Chondrocyte (in vitro differentiated cells): ENCODE results near the gene SRRM2. TPM values are rescaled to one million over a fixed set of nuclear protein-coding genes. Genes with fewer than 3 reads are reported as not detected.

Experiments used
- DNase-seq: peaks from one replicate; pipeline ENCODE4 v3.0.0; 2021; ENCODE audit warnings: mixed read lengths, low spot score
- H3K27ac Mint-ChIP-seq: one replicate; pipeline ENCODE4 v1.8.0; 2021; ENCODE audit warnings: mild to moderate bottlenecking, moderate library complexity, mixed read lengths; ENCODE audit not compliant: unreplicated experiment
- H3K27me3 Mint-ChIP-seq: 2 replicates; pipeline ENCODE4 v1.8.0; 2021; ENCODE audit warnings: low read depth, mixed read lengths
- H3K36me3 Mint-ChIP-seq: 2 replicates; pipeline ENCODE4 v1.8.0; 2021; ENCODE audit warnings: low read depth, mixed read lengths
- H3K4me1 Mint-ChIP-seq: 2 replicates; pipeline ENCODE4 v1.8.0; 2021; ENCODE audit warnings: low read depth, mild to moderate bottlenecking, mixed read lengths
- H3K4me3 Mint-ChIP-seq: one replicate; pipeline ENCODE4 v1.8.0; 2021; ENCODE audit warnings: mild to moderate bottlenecking, moderate library complexity, mixed read lengths; ENCODE audit not compliant: unreplicated experiment
- H3K9me3 Mint-ChIP-seq: 2 replicates; pipeline ENCODE4 v1.8.0; 2021; ENCODE audit warnings: low read depth, mixed read lengths
- CTCF ChIP-seq: fragments of 200-600 bp; sonication (generic); IDR thresholded peaks from 2 replicates; pipeline ENCODE4 v1.5.0; 2021; ENCODE audit warnings: antibody characterized with exemption, mild to moderate bottlenecking, moderate library complexity
- total RNA-seq: library from RNA; stranded (reverse); gene quantifications from 3 replicates; pipeline ENCODE4 v1.2.1, GENCODE V29; 2021

Gene SRRM2
- total RNA-seq, 1 donor from 2014 or later: 363 TPM

- Mint-ChIP-seq H3K27me3 (peaks cover 46% of the 10 kb centered on the region), H3K9me3 (peaks cover 18% of the 10 kb centered on the region), H3K4me3 (no peak overlapping the region), H3K36me3 (peaks cover 2% of the 10 kb centered on the region), H3K4me1 (no peaks in the 10 kb centered on the region), H3K27ac (no peak overlapping the region)
- no peak for TF ChIP-seq CTCF
- DNase-seq: no peak
Observed at GRCh38 chr16:2809149-2809760, 56.8 kb downstream of the SRRM2 start.

GRCh38 chr16:2810651-2811050, 58.2 kb downstream of the SRRM2 start:
- Mint-ChIP-seq H3K9me3 (peaks cover 12% of the 10 kb centered on the region), H3K27me3 (peaks cover 51% of the 10 kb centered on the region), H3K27ac (no peak overlapping the region), H3K4me1 (no peaks in the 10 kb centered on the region), H3K36me3 (peaks cover 2% of the 10 kb centered on the region), H3K4me3 (no peak overlapping the region)
- peak; percentile 38 for DNase-seq
- no peak for TF ChIP-seq CTCF

- no peak for TF ChIP-seq CTCF
- Mint-ChIP-seq H3K4me1 (no peaks in the 10 kb centered on the region), H3K27me3 (peaks cover 46% of the 10 kb centered on the region), H3K36me3 (peaks cover 2% of the 10 kb centered on the region), H3K27ac (no peak overlapping the region), H3K9me3 (peaks cover 12% of the 10 kb centered on the region), H3K4me3 (no peak overlapping the region)
- peak; percentile 54 for DNase-seq
Observed at GRCh38 chr16:2811703-2812471, 59.4 kb downstream of the SRRM2 start.

GRCh38 chr16:2813771-2814221, 61.4 kb downstream of the SRRM2 start:
- Mint-ChIP-seq H3K27me3 (peaks cover 38% of the 10 kb centered on the region), H3K9me3 (peaks cover 9% of the 10 kb centered on the region), H3K4me1 (no peaks in the 10 kb centered on the region), H3K4me3 (no peak overlapping the region), H3K27ac (no peak overlapping the region), H3K36me3 (peaks cover 1% of the 10 kb centered on the region)
- TF ChIP-seq CTCF: no peak
- DNase-seq: peak; percentile 62

- Mint-ChIP-seq H3K9me3 (no peaks in the 10 kb centered on the region), H3K27ac (no peak overlapping the region), H3K4me3 (no peak overlapping the region), H3K27me3 (peaks cover 33% of the 10 kb centered on the region), H3K4me1 (no peaks in the 10 kb centered on the region), H3K36me3 (no peaks in the 10 kb centered on the region)
- no peak for TF ChIP-seq CTCF
- peak; percentile 79 for DNase-seq
Observed at GRCh38 chr16:2814551-2815298, 62.3 kb downstream of the SRRM2 start.
